HepG2 (cell line): Measurements from ENCODE around the gene BRCA1. TPM values are rescaled to one million over a fixed set of nuclear protein-coding genes. Genes with fewer than 3 reads are reported as not detected.

Experiments used
- EP300 ChIP-seq, 3 experiments: sonication (generic) in 1 of 3; formaldehyde crosslinking in 1 of 3; IDR thresholded peaks; 2 replicates each; pipeline versions ENCODE4 v1.5.1 to v1.6.1; 2011 to 2020; ENCODE audit warnings: low read depth in 2 of 3, low read length in 2 of 3, borderline replicate concordance in 1 of 3, improper control_type of control experiment in 1 of 3, mild to moderate bottlenecking in 1 of 3, missing genetic modification reagents in 1 of 3, moderate library complexity in 1 of 3
- ISL2 ChIP-seq: sonication (generic); formaldehyde crosslinking; IDR thresholded peaks from 2 replicates; pipeline ENCODE4 v1.5.0; 2020; ENCODE audit warnings: missing genetic modification reagents
- JUND ChIP-seq: sonication (generic); formaldehyde crosslinking; IDR thresholded peaks from 2 replicates; pipeline ENCODE4 v1.8.0; 2022; ENCODE audit warnings: mild to moderate bottlenecking, missing genetic modification reagents
- KMT2A ChIP-seq: sonication (generic); formaldehyde crosslinking; IDR thresholded peaks from 2 replicates; pipeline ENCODE4 v1.4.0; 2020; ENCODE audit warnings: missing genetic modification reagents
- POLR2AphosphoS2 ChIP-seq: IDR thresholded peaks from 2 replicates; pipeline ENCODE4 v1.6.1; 2011; ENCODE audit warnings: low read depth, low read length, improper control_type of control experiment
- RARA ChIP-seq: IDR thresholded peaks from 2 replicates; pipeline ENCODE4 v1.6.1; 2016; ENCODE audit warnings: missing genetic modification reagents, missing compliant biosample characterization
- RCOR2 ChIP-seq: IDR thresholded peaks from 2 replicates; pipeline ENCODE4 v1.6.1; 2016; ENCODE audit warnings: missing biosample characterization, missing genetic modification reagents
- TFAP4 ChIP-seq: sonication (generic); IDR thresholded peaks from 2 replicates; pipeline ENCODE4 v1.6.1; 2016; ENCODE audit warnings: low read depth, borderline replicate concordance
- ZNF143 ChIP-seq: sonication (generic); formaldehyde crosslinking; IDR thresholded peaks from 2 replicates; pipeline ENCODE4 v1.4.0; 2020; ENCODE audit warnings: missing genetic modification reagents
- ZNF329 ChIP-seq: sonication (generic); formaldehyde crosslinking; IDR thresholded peaks from 2 replicates; pipeline ENCODE4 v1.9.0; 2021; ENCODE audit warnings: low read depth, mild to moderate bottlenecking, missing genetic modification reagents
- ZNF335 ChIP-seq: sonication (generic); formaldehyde crosslinking; IDR thresholded peaks from 2 replicates; pipeline ENCODE4 v1.4.0; 2020; ENCODE audit warnings: missing genetic modification reagents
- ZNF33A ChIP-seq: sonication (generic); formaldehyde crosslinking; IDR thresholded peaks from 2 replicates; pipeline ENCODE4 v1.5.1; 2020; ENCODE audit warnings: missing genetic modification reagents, mild to moderate bottlenecking, moderate library complexity, borderline replicate concordance
- ZNF343 ChIP-seq: sonication (generic); formaldehyde crosslinking; IDR thresholded peaks from 2 replicates; pipeline ENCODE4 v1.4.0; 2020; ENCODE audit warnings: mild to moderate bottlenecking, missing genetic modification reagents
- ZNF616 ChIP-seq: sonication (generic); formaldehyde crosslinking; IDR thresholded peaks from 2 replicates; pipeline ENCODE4 v1.5.0; 2020; ENCODE audit warnings: low read depth, mild to moderate bottlenecking, missing genetic modification reagents
- ZNF747 ChIP-seq: sonication (generic); formaldehyde crosslinking; IDR thresholded peaks from 2 replicates; pipeline ENCODE4 v1.8.1; 2023; ENCODE audit warnings: missing genetic modification reagents, mild to moderate bottlenecking, borderline replicate concordance
- polyA plus RNA-seq, 8 experiments: library from polyadenylated mRNA; depleted of rRNA in 3 of 8; stranded (reverse) in 7 of 8; unstranded in 1 of 8; fragments of >200 nt; fragmentation: Illumina TruSeq in 4 of 8; extraction: Trizol in 4 of 8; gene quantifications; 2 replicates each; pipeline versions ENCODE4 v1.2.1 to v1.2.3, GENCODE V29; 2011 to 2016; ENCODE audit warnings: low read depth in 4 of 8, missing spikeins in 1 of 8, mixed read lengths in 1 of 8; ENCODE audit not compliant: insufficient read depth in 1 of 8
- total RNA-seq, 5 experiments: library from RNA; depleted of rRNA; stranded (reverse); fragments of >200 nt; fragmentation: Illumina TruSeq; extraction: Trizol; gene quantifications; 2 replicates each; pipeline ENCODE4 v1.2.3, GENCODE V29; 2016; ENCODE audit warnings: low read depth in 1 of 5
- TF ChIP-seq, protein P1 (sequence below): sonication (generic); formaldehyde crosslinking; IDR thresholded peaks from 2 replicates; pipeline ENCODE4 v1.5.0; 2020; ENCODE audit warnings: missing genetic modification reagents
- TF ChIP-seq, protein P2 (sequence below): sonication (generic); formaldehyde crosslinking; IDR thresholded peaks from 2 replicates; pipeline ENCODE4 v1.5.0; 2020; ENCODE audit warnings: missing genetic modification reagents
- TF ChIP-seq, protein P3 (sequence below): fragments of 450-650 bp; IDR thresholded peaks from 2 replicates; pipeline ENCODE4 v1.6.1; 2017

BRCA1 gene
- total and polyA plus RNA-seq, 2 of the 13 experiments (the other 11 are each of a cell fraction or from before 2014, with no cell fraction given), result 13.3 to 37.5 TPM

DNA sequence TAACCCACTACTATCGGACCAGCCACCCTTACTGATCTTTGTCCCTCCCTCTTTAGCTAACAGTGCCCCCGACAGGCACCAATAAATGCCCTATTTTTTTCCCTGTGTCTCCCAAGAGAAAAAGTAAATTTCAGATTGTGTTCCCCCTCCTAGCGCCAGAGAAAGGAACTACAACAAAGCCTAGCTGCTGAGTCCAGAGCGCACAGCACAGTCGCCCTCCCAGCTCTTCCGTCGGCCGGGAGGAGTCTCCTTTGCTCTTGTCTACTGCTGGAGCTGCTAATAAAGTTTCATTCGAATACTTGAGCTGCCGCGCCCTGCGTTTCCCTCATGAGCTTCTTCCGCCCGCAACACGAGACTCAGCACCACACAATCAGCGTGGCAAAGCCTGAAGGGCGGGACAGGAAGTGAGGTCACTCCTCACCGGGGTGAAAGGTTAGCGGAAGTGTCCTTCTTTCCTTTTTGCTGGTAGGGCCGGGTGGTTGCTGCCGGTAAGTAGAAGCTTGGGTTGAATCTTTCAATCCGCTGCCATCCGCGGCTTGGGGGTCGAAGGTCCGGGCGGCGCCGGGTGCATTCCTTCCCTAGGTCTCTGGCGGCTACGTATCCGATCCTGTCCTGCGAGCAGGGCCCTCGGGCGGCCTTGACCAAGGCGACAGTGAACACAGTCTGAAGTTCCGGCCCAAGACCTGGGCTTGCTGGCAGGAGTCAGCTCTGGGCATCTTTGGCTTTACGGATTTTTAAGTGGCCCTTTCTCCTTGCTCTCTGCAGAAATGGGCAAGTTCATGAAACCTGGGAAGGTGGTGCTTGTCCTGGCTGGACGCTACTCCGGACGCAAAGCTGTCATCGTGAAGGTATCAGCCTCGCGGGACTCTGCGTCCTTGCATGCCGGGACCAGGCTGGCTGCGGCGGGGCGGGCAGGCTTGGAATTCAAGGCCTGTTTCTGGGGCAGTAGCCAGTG lies 126.9 kb downstream of the BRCA1 start, which contains the start of gene RPL27 (continued):
- TF ChIP-seq, protein P1, sequence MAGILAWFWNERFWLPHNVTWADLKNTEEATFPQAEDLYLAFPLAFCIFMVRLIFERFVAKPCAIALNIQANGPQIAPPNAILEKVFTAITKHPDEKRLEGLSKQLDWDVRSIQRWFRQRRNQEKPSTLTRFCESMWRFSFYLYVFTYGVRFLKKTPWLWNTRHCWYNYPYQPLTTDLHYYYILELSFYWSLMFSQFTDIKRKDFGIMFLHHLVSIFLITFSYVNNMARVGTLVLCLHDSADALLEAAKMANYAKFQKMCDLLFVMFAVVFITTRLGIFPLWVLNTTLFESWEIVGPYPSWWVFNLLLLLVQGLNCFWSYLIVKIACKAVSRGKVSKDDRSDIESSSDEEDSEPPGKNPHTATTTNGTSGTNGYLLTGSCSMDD (CRISPR knock-in tag), result no peak
- peak; percentile 82; the same call in 1 of the 2 replicates for TF ChIP-seq JUND (CRISPR knock-in tag)
- TF ChIP-seq ZNF616, result no peak
- TF ChIP-seq, protein P2, sequence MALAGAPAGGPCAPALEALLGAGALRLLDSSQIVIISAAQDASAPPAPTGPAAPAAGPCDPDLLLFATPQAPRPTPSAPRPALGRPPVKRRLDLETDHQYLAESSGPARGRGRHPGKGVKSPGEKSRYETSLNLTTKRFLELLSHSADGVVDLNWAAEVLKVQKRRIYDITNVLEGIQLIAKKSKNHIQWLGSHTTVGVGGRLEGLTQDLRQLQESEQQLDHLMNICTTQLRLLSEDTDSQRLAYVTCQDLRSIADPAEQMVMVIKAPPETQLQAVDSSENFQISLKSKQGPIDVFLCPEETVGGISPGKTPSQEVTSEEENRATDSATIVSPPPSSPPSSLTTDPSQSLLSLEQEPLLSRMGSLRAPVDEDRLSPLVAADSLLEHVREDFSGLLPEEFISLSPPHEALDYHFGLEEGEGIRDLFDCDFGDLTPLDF (CRISPR knock-in tag), result peak; percentile 96
- peak; percentile 91; the same call in 1 of the 2 replicates for TF ChIP-seq ZNF33A (CRISPR knock-in tag)
- TF ChIP-seq ZNF747, result peak; percentile 99
- TF ChIP-seq ZNF343, result peak; percentile 89
- TF ChIP-seq ZNF329 (CRISPR knock-in tag), result peak; percentile 91
- TF ChIP-seq EP300 (IDR thresholded peaks at IDR 0.05; ENCODE audit: low read depth in 2 of 2, low read length in 2 of 2), result peak; percentile 77 to 81; a peak in 3 of 4 replicates
- peak; percentile 75 for TF ChIP-seq EP300 (CRISPR knock-in tag; IDR thresholded peaks at IDR 0.05; ENCODE audit: borderline replicate concordance)
- TF ChIP-seq RCOR2 (CRISPR knock-in tag), result peak; percentile 84
- TF ChIP-seq ZNF335 (CRISPR knock-in tag), result peak; percentile 95
- peak; percentile 87 for TF ChIP-seq ISL2 (CRISPR knock-in tag)
- TF ChIP-seq KMT2A, result peak; percentile 91
- peak; percentile 70 for TF ChIP-seq RARA
- TF ChIP-seq TFAP4, result peak; percentile 72; the same call in 1 of the 2 replicates
- TF ChIP-seq, protein P3, sequence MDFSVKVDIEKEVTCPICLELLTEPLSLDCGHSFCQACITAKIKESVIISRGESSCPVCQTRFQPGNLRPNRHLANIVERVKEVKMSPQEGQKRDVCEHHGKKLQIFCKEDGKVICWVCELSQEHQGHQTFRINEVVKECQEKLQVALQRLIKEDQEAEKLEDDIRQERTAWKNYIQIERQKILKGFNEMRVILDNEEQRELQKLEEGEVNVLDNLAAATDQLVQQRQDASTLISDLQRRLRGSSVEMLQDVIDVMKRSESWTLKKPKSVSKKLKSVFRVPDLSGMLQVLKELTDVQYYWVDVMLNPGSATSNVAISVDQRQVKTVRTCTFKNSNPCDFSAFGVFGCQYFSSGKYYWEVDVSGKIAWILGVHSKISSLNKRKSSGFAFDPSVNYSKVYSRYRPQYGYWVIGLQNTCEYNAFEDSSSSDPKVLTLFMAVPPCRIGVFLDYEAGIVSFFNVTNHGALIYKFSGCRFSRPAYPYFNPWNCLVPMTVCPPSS, result no peak
- TF ChIP-seq ZNF143, result peak; percentile 74
- TF ChIP-seq POLR2AphosphoS2, result peak; percentile 88
